ENCODE results near the gene DNAH17.

DNAH17 gene

DNA sequence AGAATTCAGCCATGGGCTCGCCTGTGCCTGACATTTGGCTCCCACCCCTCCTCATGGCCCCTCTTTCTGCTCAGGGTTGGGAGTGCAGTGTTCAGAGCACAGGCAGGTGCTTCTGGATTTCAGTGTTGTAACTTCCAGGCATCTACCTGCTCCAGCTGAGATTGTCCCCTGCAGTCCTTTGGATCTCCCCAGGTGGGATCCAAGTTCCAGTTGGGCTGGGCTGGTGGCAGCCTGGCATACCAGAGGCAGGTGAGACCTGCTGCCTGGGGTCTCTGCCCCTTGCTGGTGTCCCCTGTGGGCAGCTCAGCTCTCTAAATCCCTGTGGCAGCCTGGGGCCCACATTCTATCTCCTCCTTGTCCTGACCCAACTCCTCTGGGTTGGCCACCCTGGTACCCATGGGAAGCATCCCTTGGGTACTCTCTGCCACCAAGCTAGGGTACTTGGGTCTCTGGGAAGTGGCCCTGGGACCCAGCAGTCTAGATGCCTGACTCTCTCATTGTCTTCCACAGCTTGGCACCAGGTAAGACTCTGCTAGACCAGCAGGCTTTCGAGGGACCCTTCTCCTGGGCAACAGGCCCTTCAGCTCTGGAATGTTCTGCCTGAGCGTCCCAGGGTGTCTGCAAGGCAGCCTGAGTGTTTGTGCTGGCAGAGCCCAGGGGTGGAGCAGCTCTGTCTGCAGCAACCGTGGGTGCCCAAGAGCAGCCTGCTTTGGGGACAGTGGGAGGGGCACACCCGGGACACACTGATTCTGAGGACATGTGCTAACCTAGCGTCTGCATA lies 42.5 kb downstream of the DNAH17 start:
- Histone ChIP-seq H3K36me3 (ENCODE audit: insufficient read depth, low read length) (no peaks in the 10 kb centered on the region), H3K9ac (ENCODE audit: low read depth, low read length) (no peak overlapping the region), H3K9me3 (ENCODE audit: control insufficient read depth, insufficient read depth, low read length) (no peaks in the 10 kb centered on the region), H3K4me1 (ENCODE audit: insufficient read depth, low read length) (no peaks in the 10 kb centered on the region; the same call in 1 of the 2 replicates)

- no peaks in the 10 kb centered on the region; the same call in 1 of the 2 replicates for H3K4me1 ChIP-seq (ENCODE audit: insufficient read depth, low read length)
- no peak overlapping the region for H3K9ac ChIP-seq (ENCODE audit: low read depth, low read length)
- no peaks in the 10 kb centered on the region for H3K9me3 ChIP-seq (ENCODE audit: control insufficient read depth, insufficient read depth, low read length)
- H3K36me3 ChIP-seq (ENCODE audit: insufficient read depth, low read length) = no peaks in the 10 kb centered on the region
Observed at GRCh38 chr17:78532922-78533640, 44.1 kb downstream of the DNAH17 start.

DNA sequence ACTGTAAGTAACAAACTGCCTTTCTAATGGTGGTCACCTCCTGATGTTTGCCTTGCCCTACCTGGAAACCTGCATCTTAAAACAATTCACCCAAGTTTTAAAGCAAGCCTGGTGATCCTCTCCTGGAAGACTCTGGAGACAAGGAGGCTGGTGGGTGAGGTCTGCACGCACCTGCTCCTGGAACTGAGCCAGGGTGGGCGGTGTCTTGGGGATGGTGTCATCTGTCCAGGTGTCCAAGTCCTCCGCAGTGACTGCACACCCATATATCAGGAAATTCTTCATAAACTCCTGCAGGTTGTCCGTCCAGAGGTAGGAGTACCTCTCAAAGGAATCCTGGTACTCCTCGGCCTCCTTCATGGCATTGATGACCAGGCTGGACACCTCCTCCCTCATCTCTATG lies 44.9 kb downstream of the DNAH17 start:
- no peaks in the 10 kb centered on the region for H3K36me3 ChIP-seq (ENCODE audit: insufficient read depth, low read length)
- H3K9me3 ChIP-seq (ENCODE audit: control insufficient read depth, insufficient read depth, low read length) = no peaks in the 10 kb centered on the region
- H3K9ac ChIP-seq (ENCODE audit: low read depth, low read length) = no peak overlapping the region
- no peaks in the 10 kb centered on the region; the same call in 1 of the 2 replicates for H3K4me1 ChIP-seq (ENCODE audit: insufficient read depth, low read length)

DNA sequence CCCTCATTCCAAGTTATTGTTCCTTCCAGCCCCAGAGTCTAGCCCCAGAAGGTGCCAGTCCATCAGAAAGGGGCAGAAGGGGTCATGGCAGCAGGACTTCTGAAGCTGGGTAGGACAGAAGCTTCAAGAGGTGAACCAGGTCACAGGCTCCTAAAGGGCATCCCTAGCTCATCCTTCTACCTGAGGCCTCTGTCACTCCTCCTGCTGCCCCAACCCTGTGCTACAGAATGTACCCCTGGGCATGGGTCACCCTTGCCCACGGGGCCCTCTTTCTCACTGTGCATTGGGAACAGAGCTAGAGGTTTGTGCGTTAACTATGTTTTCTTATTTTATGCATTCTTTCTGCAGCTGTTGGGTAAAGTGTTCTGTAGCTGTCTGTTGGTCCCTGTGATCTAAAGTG lies 46.5 kb downstream of the DNAH17 start:
- H3K36me3 ChIP-seq (ENCODE audit: insufficient read depth, low read length) = no peaks in the 10 kb centered on the region
- no peaks in the 10 kb centered on the region for H3K9me3 ChIP-seq (ENCODE audit: control insufficient read depth, insufficient read depth, low read length)
- H3K9ac ChIP-seq (ENCODE audit: low read depth, low read length) = no peak overlapping the region
- no peaks in the 10 kb centered on the region; the same call in 1 of the 2 replicates for H3K4me1 ChIP-seq (ENCODE audit: insufficient read depth, low read length)

GRCh38 chr17:78529871-78530670 lies 47.1 kb downstream of the DNAH17 start:
- Histone ChIP-seq H3K4me1 (ENCODE audit: insufficient read depth, low read length) (no peaks in the 10 kb centered on the region; the same call in 1 of the 2 replicates), H3K9ac (ENCODE audit: low read depth, low read length) (no peak overlapping the region), H3K9me3 (ENCODE audit: control insufficient read depth, insufficient read depth, low read length) (no peaks in the 10 kb centered on the region), H3K36me3 (ENCODE audit: insufficient read depth, low read length) (no peaks in the 10 kb centered on the region)

DNA sequence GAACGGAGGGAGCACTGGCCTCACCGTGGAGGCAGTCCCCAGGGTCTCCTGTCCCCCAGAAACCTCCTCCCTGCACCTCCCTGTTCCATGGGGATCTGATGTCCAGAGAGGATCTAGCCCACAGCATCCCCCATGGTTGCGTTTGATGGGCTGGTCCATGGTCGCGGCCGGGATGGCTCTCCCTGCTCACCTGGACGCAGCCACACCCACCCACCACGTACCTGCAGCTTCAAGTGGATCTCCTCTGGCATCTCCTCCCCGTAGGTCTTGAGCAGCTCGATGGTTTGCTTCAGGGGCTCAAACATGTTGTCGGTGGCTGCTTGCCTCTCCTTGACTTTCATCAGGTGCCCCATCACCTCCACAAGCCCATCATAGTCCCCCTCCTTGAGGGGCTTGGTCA lies 47.9 kb downstream of the DNAH17 start:
- no peak overlapping the region for H3K9ac ChIP-seq (ENCODE audit: low read depth, low read length)
- no peaks in the 10 kb centered on the region for H3K9me3 ChIP-seq (ENCODE audit: control insufficient read depth, insufficient read depth, low read length)
- H3K36me3 ChIP-seq (ENCODE audit: insufficient read depth, low read length) = no peaks in the 10 kb centered on the region
- H3K4me1 ChIP-seq (ENCODE audit: insufficient read depth, low read length) = no peaks in the 10 kb centered on the region; the same call in 1 of the 2 replicates

DNA sequence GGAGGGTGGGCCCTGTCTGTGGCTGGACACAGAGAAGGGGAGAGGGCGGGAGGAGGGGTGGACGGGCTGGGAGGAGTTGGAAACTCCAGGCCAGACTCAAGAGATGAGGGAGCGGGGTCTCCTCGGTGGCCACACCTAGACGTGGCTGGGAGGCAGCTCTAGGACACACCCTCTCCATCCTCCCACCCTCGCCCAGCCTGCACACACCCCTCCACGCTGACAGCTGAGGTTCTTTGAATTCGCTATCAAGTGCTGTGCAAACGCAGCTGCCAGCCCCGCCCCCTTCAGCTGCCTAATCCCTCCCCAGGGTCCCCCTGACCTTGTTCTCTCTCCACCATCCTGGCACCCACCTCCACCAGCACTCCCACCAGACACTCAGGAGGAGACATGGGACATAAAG lies 48.7 kb downstream of the DNAH17 start:
- H3K36me3 ChIP-seq (ENCODE audit: insufficient read depth, low read length) = no peaks in the 10 kb centered on the region
- H3K9ac ChIP-seq (ENCODE audit: low read depth, low read length) = no peak overlapping the region
- no peaks in the 10 kb centered on the region; the same call in 1 of the 2 replicates for H3K4me1 ChIP-seq (ENCODE audit: insufficient read depth, low read length)
- no peaks in the 10 kb centered on the region for H3K9me3 ChIP-seq (ENCODE audit: control insufficient read depth, insufficient read depth, low read length)

DNA sequence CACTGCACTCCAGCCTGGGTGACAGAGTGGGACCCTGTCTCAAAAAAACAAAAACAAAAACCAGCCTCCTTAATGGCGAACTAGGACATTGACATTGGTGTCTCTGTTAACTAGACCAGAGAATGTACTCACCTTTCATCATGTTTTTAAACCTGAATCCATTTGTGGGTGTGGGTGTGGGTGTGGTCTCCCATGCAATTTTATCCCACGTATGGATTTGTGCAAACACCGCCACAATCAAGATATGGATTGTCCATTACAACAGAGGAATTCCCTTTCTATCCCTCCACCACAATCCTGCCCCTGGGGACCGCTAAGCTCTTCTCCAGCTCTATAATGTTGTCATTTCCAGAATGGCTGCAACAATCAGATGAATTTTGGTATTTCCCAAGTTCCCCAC lies 49.9 kb downstream of the DNAH17 start:
- Histone ChIP-seq H3K36me3 (ENCODE audit: insufficient read depth, low read length) (no peaks in the 10 kb centered on the region), H3K9me3 (ENCODE audit: control insufficient read depth, insufficient read depth, low read length) (no peaks in the 10 kb centered on the region), H3K4me1 (ENCODE audit: insufficient read depth, low read length) (no peaks in the 10 kb centered on the region; the same call in 1 of the 2 replicates), H3K9ac (ENCODE audit: low read depth, low read length) (no peak overlapping the region)

DNA sequence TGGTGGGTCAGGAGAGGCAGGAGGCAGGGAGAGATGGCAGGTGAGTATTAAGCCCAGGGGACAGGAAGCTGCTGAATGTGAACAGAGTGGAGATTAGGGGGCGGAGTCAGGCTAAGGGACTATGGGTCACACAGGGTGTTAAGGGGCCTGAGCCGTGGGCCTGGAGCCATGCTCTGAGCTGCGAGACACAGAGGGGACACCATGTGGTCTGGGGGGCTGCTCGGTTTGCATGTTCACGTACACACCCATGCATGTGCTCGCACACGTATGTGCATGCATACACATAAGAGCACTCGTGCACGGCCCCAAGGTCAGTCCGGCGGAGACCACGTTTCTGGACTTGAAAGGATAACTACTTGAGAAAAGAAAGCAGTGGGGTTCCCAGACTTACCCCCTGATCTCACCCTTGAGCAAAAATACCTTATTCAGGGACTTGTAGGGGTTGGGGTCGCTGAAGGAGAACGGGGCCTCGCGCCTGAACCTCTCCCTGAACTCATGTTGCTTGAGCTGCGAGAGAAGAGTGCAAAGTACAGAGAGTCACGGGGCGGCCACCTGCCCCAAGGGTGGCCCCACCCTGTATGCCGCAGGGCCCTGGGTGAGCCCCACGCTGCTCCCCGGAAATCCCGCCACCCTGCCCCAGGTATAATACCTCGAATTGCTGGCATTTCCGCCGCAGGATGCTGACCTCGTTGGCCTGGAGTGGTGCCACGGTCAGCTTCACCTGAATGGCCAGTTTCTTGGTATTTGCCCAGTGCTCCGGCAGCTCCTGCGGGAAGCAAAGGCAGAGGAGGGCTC lies 50.8 kb downstream of the DNAH17 start:
- H3K4me1 ChIP-seq (ENCODE audit: insufficient read depth, low read length) = no peaks in the 10 kb centered on the region; the same call in 1 of the 2 replicates
- H3K36me3 ChIP-seq (ENCODE audit: insufficient read depth, low read length) = no peaks in the 10 kb centered on the region
- H3K9ac ChIP-seq (ENCODE audit: low read depth, low read length) = no peak overlapping the region

DNA sequence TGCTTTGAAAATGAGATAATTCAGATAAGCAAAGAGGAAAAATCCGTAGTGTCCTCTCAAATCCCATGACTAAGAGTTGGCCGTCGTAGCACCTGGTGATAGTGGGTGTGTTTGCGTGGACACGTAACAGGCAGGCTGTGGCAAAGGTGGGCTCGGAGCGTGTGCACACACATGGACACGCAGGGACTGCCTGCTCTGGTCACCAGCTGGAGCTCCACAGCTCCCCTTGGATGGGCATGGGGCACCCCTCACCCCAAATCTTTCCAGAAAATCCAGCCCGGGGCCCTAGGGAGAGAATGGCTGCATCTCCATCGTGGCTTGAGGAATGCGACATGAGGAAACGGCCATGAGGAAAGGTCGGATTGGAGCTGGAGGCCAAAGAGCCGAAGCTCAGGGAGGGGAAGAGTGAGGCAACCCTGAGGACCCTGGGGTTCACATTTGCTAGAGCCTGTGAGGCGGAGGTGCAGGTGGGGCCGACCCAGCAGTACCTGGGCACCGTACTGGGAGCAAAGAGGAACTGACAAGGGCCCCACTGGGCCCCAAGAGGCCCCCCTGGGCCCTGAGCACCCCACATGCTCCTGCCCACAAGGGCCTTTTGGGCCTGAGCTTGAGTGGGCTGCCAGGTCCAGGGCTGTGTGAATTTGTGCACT lies 51.6 kb downstream of the DNAH17 start:
- no peaks in the 10 kb centered on the region; the same call in 1 of the 2 replicates for H3K4me1 ChIP-seq (ENCODE audit: insufficient read depth, low read length)
- no peaks in the 10 kb centered on the region; the same call in 1 of the 2 replicates for H3K9me3 ChIP-seq (ENCODE audit: control insufficient read depth, insufficient read depth, low read length)

More for the DNA sequence above, 50.8 kb downstream of the DNAH17 start:
- no peaks in the 10 kb centered on the region; the same call in 1 of the 2 replicates for H3K9me3 ChIP-seq (ENCODE audit: control insufficient read depth, insufficient read depth, low read length)

GRCh38 chr17:78524870-78525510 lies 52.2 kb downstream of the DNAH17 start:
- no peaks in the 10 kb centered on the region for H3K36me3 ChIP-seq (ENCODE audit: insufficient read depth, low read length)

More for the DNA sequence above, 51.6 kb downstream of the DNAH17 start:
- Histone ChIP-seq H3K9ac (ENCODE audit: low read depth, low read length) (no peak overlapping the region), H3K36me3 (ENCODE audit: insufficient read depth, low read length) (no peaks in the 10 kb centered on the region)

DNA sequence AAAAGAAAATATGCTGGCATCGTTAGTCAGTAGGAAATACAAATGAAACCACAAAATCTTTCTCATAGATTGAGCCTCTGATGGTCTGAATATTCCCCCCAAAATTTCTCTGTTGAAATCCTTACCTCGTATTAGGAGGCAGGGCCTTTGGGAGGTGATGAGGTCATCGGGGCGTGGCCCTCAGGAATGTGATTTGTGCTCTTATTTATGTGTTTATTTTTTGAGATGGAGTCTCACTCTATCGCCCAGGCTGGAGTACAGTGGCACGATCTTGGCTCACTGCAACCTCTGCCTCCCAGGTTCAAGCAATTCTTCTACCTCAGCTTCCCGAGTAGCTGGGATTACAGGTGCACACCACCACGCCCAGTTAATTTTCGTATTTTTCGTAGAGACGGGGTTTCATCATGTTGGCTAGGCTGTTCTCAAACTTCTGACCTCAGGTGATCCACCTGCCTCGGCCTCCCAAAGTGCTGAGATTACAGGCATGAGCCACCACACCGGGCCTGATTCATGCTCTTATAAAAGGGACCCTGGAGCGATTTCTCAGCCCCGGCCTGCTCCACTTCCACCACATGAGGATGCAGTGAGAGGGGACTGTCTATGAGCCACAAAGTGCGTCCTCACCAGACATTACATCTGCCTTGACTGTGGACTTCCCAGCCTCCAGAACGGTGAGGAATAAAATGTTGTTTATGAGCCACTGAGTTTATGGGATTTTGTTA lies 53.1 kb downstream of the DNAH17 start:
- Histone ChIP-seq H3K9me3 (ENCODE audit: control insufficient read depth, insufficient read depth, low read length) (no peaks in the 10 kb centered on the region; the same call in 1 of the 2 replicates), H3K4me1 (ENCODE audit: insufficient read depth, low read length) (no peaks in the 10 kb centered on the region; the same call in 1 of the 2 replicates), H3K36me3 (ENCODE audit: insufficient read depth, low read length) (no peaks in the 10 kb centered on the region), H3K9ac (ENCODE audit: low read depth, low read length) (no peak overlapping the region)

More at GRCh38 chr17:78524870-78525510, 52.2 kb downstream of the DNAH17 start:
- Histone ChIP-seq H3K9ac (ENCODE audit: low read depth, low read length) (no peak overlapping the region), H3K9me3 (ENCODE audit: control insufficient read depth, insufficient read depth, low read length) (no peaks in the 10 kb centered on the region; the same call in 1 of the 2 replicates), H3K4me1 (ENCODE audit: insufficient read depth, low read length) (no peaks in the 10 kb centered on the region; the same call in 1 of the 2 replicates)

Data from ES-I3 (cell line).